Measurements from ENCODE around the gene TRIM66.

TRIM66 gene

DNA sequence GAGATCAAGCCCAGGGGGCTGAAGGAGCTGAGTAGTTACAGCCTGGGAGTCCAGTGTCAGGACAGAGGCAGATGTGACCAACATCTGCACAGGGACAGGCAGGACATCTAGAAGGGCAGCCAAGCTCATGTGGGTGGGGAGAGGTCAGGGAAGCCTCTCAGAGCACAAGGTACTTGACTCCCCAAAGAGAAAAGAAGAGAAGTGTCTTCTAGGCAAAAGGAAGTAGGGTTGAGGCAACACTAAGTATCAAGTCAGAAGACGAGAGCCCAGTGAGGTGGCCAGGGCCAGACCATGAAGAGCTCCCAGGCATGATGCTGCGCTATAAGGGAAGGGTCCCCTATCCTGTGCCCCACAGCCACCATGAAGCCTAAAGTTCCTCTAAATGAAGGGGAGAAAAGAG, 21.7 kb upstream of the TRIM66 start:
- Histone ChIP-seq H3K4me3 (ENCODE audit: low read depth, low read length) (no peak overlapping the region), H4K8ac (ENCODE audit: low read depth, low read length) (no peak overlapping the region), H2BK12ac (ENCODE audit: low read length) (no peak overlapping the region), H3K9ac (ENCODE audit: low read length) (no peak overlapping the region), H4K12ac (ENCODE audit: low read depth, low read length) (no peak overlapping the region), H3K4ac (ENCODE audit: low read depth, low read length) (no peak overlapping the region), H3K79me2 (ENCODE audit: control insufficient read depth, insufficient read depth, low read length, poor library complexity) (no peaks in the 10 kb centered on the region), H2BK5ac (ENCODE audit: low read depth, low read length, poor library complexity) (no peak overlapping the region), H3K14ac (ENCODE audit: low read length) (no peak overlapping the region), H3K4me1 (ENCODE audit: control insufficient read depth in 1 of 2, insufficient read depth in 2 of 2, low read length in 2 of 2) (peaks cover 16 to 18% of the 10 kb centered on the region in 2 experiments), H4K91ac (ENCODE audit: low read depth, low read length) (no peak overlapping the region), H3K18ac (ENCODE audit: low read length) (no peak overlapping the region), H2BK120ac (ENCODE audit: insufficient read depth, low read length, poor library complexity) (no peak overlapping the region), H3K79me1 (ENCODE audit: low read length) (peaks cover 9% of the 10 kb centered on the region), H2AFZ (ENCODE audit: insufficient read depth, low read length, poor library complexity) (no peak overlapping the region), H3K27me3 (ENCODE audit: insufficient read depth, low read length) (no peaks in the 10 kb centered on the region), H2AK5ac (ENCODE audit: low read length) (no peak overlapping the region), H3K4me2 (ENCODE audit: low read length) (no peak overlapping the region), H3K23ac (ENCODE audit: low read length) (no peak overlapping the region), H3K9me3 (ENCODE audit: insufficient read depth, low read depth, low read length) (no peaks in the 10 kb centered on the region), H3K36me3 (ENCODE audit: control insufficient read depth in 1 of 2, insufficient read depth in 2 of 2, low read length in 2 of 2) (peaks cover 43 to 48% of the 10 kb centered on the region in 2 experiments), H3K27ac (ENCODE audit: low read depth, low read length) (no peak overlapping the region)
- DNase-seq: no peak
- no CpG with 5 or more reads among the region's 2 CpGs for WGBS (ENCODE audit: extremely low coverage, insufficient coverage, insufficient read length)

DNA sequence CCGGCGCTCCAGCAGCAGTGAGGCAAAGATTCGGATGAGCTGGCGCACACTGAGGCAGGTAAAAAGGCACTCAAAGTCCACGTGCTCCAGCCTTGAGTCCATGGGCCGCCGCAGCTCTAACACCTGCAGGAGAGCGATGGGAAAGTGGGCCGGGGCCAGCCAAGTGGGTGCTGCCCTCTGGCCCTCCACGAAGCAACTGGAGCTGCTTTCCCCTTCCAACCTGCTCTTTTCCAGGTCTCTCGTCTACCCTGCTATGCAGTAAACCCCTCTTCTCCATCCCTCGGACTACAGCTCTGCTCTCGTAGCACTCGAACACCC, 20.1 kb upstream of the TRIM66 start:
- no peak overlapping the region for H2AFZ ChIP-seq (ENCODE audit: insufficient read depth, low read length, poor library complexity)
- DNase-seq: no peak
- H4K91ac ChIP-seq (ENCODE audit: low read depth, low read length): no peak overlapping the region
- no peak overlapping the region for H4K12ac ChIP-seq (ENCODE audit: low read depth, low read length)
- no peak overlapping the region for H3K9ac ChIP-seq (ENCODE audit: low read length)
- peaks cover 18 to 22% of the 10 kb centered on the region in 2 experiments for H3K4me1 ChIP-seq (ENCODE audit: control insufficient read depth in 1 of 2, insufficient read depth in 2 of 2, low read length in 2 of 2)
- H3K18ac ChIP-seq (ENCODE audit: low read length): no peak overlapping the region
- no peak overlapping the region for H2AK5ac ChIP-seq (ENCODE audit: low read length)
- WGBS (ENCODE audit: extremely low coverage, insufficient coverage, insufficient read length): no CpG with 5 or more reads among the region's 14 CpGs
- no peak overlapping the region for H3K4me2 ChIP-seq (ENCODE audit: low read length)
- no peak overlapping the region for H2BK120ac ChIP-seq (ENCODE audit: insufficient read depth, low read length, poor library complexity)
- H3K79me1 ChIP-seq (ENCODE audit: low read length): peaks cover 9% of the 10 kb centered on the region
- H2BK12ac ChIP-seq (ENCODE audit: low read length): no peak overlapping the region
- H4K8ac ChIP-seq (ENCODE audit: low read depth, low read length): no peak overlapping the region
- no peak overlapping the region for H3K27ac ChIP-seq (ENCODE audit: low read depth, low read length)
- H3K23ac ChIP-seq (ENCODE audit: low read length): no peak overlapping the region
- no peak overlapping the region for H3K4ac ChIP-seq (ENCODE audit: low read depth, low read length)
- no peak overlapping the region for H3K14ac ChIP-seq (ENCODE audit: low read length)
- H3K4me3 ChIP-seq (ENCODE audit: low read depth, low read length): no peak overlapping the region
- no peak overlapping the region for H2BK5ac ChIP-seq (ENCODE audit: low read depth, low read length, poor library complexity)
- no peaks in the 10 kb centered on the region for H3K27me3 ChIP-seq (ENCODE audit: insufficient read depth, low read length)
- H3K36me3 ChIP-seq (ENCODE audit: control insufficient read depth in 1 of 2, insufficient read depth in 2 of 2, low read length in 2 of 2): peaks cover 48 to 56% of the 10 kb centered on the region in 2 experiments
- H3K9me3 ChIP-seq (ENCODE audit: insufficient read depth, low read depth, low read length): no peaks in the 10 kb centered on the region
- no peaks in the 10 kb centered on the region for H3K79me2 ChIP-seq (ENCODE audit: control insufficient read depth, insufficient read depth, low read length, poor library complexity)

DNA sequence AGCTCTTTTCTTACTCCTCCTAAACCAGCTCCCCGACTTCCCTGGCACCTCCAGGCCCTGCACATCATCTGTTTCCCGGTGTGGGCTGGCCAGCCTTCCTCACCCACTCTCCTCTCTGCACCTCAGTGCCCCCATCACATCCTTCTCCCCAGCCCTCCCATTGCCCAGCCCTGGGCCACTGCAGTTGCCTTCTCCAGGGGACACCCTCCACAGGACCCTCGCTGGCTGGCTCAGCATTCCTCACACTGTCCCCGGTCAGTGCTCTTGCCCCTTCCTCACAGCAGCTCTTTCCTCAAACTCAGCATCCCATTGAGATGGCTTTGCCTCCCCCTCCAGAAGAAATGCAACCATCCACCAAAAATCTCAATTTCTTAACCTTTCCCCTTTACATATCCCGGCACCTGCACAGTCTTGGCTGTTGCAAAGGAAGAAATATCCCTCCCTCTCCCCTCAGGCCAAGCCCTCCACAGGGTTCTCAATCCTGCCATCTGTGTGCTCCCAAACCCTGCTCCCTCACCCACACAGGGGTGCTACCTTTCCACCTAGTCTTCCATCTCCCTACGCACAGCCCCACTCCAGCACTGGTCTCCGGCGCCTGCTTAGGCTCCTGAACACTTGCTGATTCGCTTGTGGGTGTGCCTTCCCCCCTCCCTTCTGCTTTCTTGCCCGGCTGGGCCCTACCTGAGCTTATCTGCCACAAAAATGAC, 19.6 kb upstream of the TRIM66 start:
- Histone ChIP-seq H3K27ac (ENCODE audit: low read depth, low read length) (no peak overlapping the region), H3K79me1 (ENCODE audit: low read length) (peaks cover 9% of the 10 kb centered on the region), H2BK12ac (ENCODE audit: low read length) (no peak overlapping the region), H3K4ac (ENCODE audit: low read depth, low read length) (no peak overlapping the region), H2BK5ac (ENCODE audit: low read depth, low read length, poor library complexity) (no peak overlapping the region), H3K14ac (ENCODE audit: low read length) (no peak overlapping the region), H3K9ac (ENCODE audit: low read length) (no peak overlapping the region), H2BK120ac (ENCODE audit: insufficient read depth, low read length, poor library complexity) (no peak overlapping the region), H3K4me2 (ENCODE audit: low read length) (no peak overlapping the region), H3K4me1 (ENCODE audit: control insufficient read depth in 1 of 2, insufficient read depth in 2 of 2, low read length in 2 of 2) (peaks cover 18 to 22% of the 10 kb centered on the region in 2 experiments), H3K9me3 (ENCODE audit: insufficient read depth, low read depth, low read length) (no peaks in the 10 kb centered on the region), H3K36me3 (ENCODE audit: control insufficient read depth in 1 of 2, insufficient read depth in 2 of 2, low read length in 2 of 2) (peaks cover 46 to 55% of the 10 kb centered on the region in 2 experiments), H3K27me3 (ENCODE audit: insufficient read depth, low read length) (no peaks in the 10 kb centered on the region), H4K12ac (ENCODE audit: low read depth, low read length) (no peak overlapping the region), H3K18ac (ENCODE audit: low read length) (no peak overlapping the region), H3K79me2 (ENCODE audit: control insufficient read depth, insufficient read depth, low read length, poor library complexity) (no peaks in the 10 kb centered on the region), H2AFZ (ENCODE audit: insufficient read depth, low read length, poor library complexity) (no peak overlapping the region), H4K91ac (ENCODE audit: low read depth, low read length) (no peak overlapping the region), H2AK5ac (ENCODE audit: low read length) (no peak overlapping the region), H3K4me3 (ENCODE audit: low read depth, low read length) (no peak overlapping the region), H4K8ac (ENCODE audit: low read depth, low read length) (no peak overlapping the region), H3K23ac (ENCODE audit: low read length) (no peak overlapping the region)
- no CpG with 5 or more reads among the region's 10 CpGs for WGBS (ENCODE audit: extremely low coverage, insufficient coverage, insufficient read length)
- no peak for DNase-seq

DNA sequence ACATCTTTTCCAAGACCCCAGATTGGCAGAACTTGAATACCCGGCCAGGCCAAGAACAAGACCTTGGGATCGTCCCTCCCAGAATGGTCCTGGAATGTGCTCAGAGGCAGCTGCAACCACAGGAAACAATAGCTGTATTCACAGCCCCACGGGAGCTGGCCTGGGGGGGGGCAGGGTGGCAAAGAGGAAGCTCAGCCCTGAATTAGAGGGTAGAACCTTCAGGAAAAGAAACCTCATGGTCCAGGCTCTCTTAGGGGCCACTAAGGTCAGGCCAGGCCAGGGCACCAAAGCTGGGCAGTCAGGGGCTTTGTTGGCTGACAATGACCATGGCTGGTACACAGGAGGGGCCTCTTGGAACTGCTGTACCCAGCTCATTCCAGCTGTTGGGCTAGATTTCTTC, 17.4 kb upstream of the TRIM66 start:
- H3K79me1 ChIP-seq (ENCODE audit: low read length): peaks cover 9% of the 10 kb centered on the region
- no peak overlapping the region for H4K12ac ChIP-seq (ENCODE audit: low read depth, low read length)
- H3K18ac ChIP-seq (ENCODE audit: low read length): peak overlapping the region; percentile 4
- no CpG with 5 or more reads among the region's 3 CpGs for WGBS (ENCODE audit: extremely low coverage, insufficient coverage, insufficient read length)
- no peak overlapping the region for H3K4me3 ChIP-seq (ENCODE audit: low read depth, low read length)
- H4K8ac ChIP-seq (ENCODE audit: low read depth, low read length): no peak overlapping the region
- no peaks in the 10 kb centered on the region for H3K79me2 ChIP-seq (ENCODE audit: control insufficient read depth, insufficient read depth, low read length, poor library complexity)
- peak overlapping the region; percentile 1 for H2BK5ac ChIP-seq (ENCODE audit: low read depth, low read length, poor library complexity)
- peak overlapping the region; percentile 31 for H3K9ac ChIP-seq (ENCODE audit: low read length)
- peaks cover 47 to 61% of the 10 kb centered on the region in 2 experiments for H3K36me3 ChIP-seq (ENCODE audit: control insufficient read depth in 1 of 2, insufficient read depth in 2 of 2, low read length in 2 of 2)
- H3K23ac ChIP-seq (ENCODE audit: low read length): no peak overlapping the region
- H3K9me3 ChIP-seq (ENCODE audit: insufficient read depth, low read depth, low read length): no peaks in the 10 kb centered on the region
- H2BK120ac ChIP-seq (ENCODE audit: insufficient read depth, low read length, poor library complexity): no peak overlapping the region
- H3K14ac ChIP-seq (ENCODE audit: low read length): peak overlapping the region; percentile 3
- no peak overlapping the region for H2AK5ac ChIP-seq (ENCODE audit: low read length)
- H3K4me1 ChIP-seq (ENCODE audit: control insufficient read depth in 1 of 2, insufficient read depth in 2 of 2, low read length in 2 of 2): peaks cover 18 to 22% of the 10 kb centered on the region in 2 experiments
- H2AFZ ChIP-seq (ENCODE audit: insufficient read depth, low read length, poor library complexity): no peak overlapping the region
- peak overlapping the region; percentile 2 for H2BK12ac ChIP-seq (ENCODE audit: low read length)
- H3K4me2 ChIP-seq (ENCODE audit: low read length): no peak overlapping the region
- DNase-seq: no peak
- H3K27ac ChIP-seq (ENCODE audit: low read depth, low read length): peak overlapping the region; percentile 39
- no peaks in the 10 kb centered on the region for H3K27me3 ChIP-seq (ENCODE audit: insufficient read depth, low read length)
- H3K4ac ChIP-seq (ENCODE audit: low read depth, low read length): no peak overlapping the region
- H4K91ac ChIP-seq (ENCODE audit: low read depth, low read length): peak overlapping the region; percentile 2

Data from trophoblast cell (in vitro differentiated cells and primary cell).